Fibroblast of lung (primary cell): ENCODE data around the gene GPC5. TPM values are rescaled to one million over a fixed set of nuclear protein-coding genes. Genes with fewer than 3 reads are reported as not detected.

Source experiments
- DNase-seq, 2 donors: peaks; one replicate each; pipeline versions ENCODE4 v3.0.0 to v3.0.0-alpha.2; 2010; ENCODE audit warnings: low read depth in 2 of 2
- H2AFZ ChIP-seq: 2 replicates; pipeline ENCODE4 v1.5.1; 2012; ENCODE audit warnings: low read length, control low read depth, inconsistent platforms
- H3K27ac ChIP-seq: 2 replicates; pipeline ENCODE4 v1.5.1; 2011; ENCODE audit warnings: low read length, control low read depth; ENCODE audit not compliant: insufficient read depth
- H3K27me3 ChIP-seq: 2 replicates; pipeline ENCODE4 v1.5.1; 2011; ENCODE audit warnings: mild to moderate bottlenecking, low read length; ENCODE audit not compliant: control insufficient read depth, insufficient read depth
- H3K36me3 ChIP-seq: 2 replicates; pipeline ENCODE4 v1.5.1; 2011; ENCODE audit warnings: low read length; ENCODE audit not compliant: control insufficient read depth, insufficient read depth
- H3K4me1 ChIP-seq: 2 replicates; pipeline ENCODE4 v1.5.1; 2011; ENCODE audit warnings: low read length; ENCODE audit not compliant: control insufficient read depth, insufficient read depth; ENCODE audit errors: extremely low read depth
- H3K4me2 ChIP-seq: 2 replicates; pipeline ENCODE4 v1.5.1; 2011; ENCODE audit warnings: low read length, control low read depth; ENCODE audit not compliant: insufficient read depth; ENCODE audit errors: extremely low read depth
- H3K4me3 ChIP-seq, 4 experiments: fragments of 200-600 bp in 1 of 4; sonication (generic) in 1 of 4; replicated peaks in 1 of 4; 2 replicates each; pipeline ENCODE4 v1.5.1; 2011 to 2016; ENCODE audit warnings: low read length in 4 of 4, low read depth in 3 of 4, mild to moderate bottlenecking in 3 of 4, control low read depth in 2 of 4, inconsistent platforms in 1 of 4, mixed read lengths in 1 of 4; ENCODE audit not compliant: insufficient read depth in 1 of 4; ENCODE audit errors: control extremely low read depth in 1 of 4
- H3K79me2 ChIP-seq: 2 replicates; pipeline ENCODE4 v1.5.1; 2012; ENCODE audit warnings: mild to moderate bottlenecking, low read length, inconsistent platforms; ENCODE audit not compliant: control insufficient read depth, insufficient read depth
- H3K9ac ChIP-seq: 2 replicates; pipeline ENCODE4 v1.5.1; 2011; ENCODE audit warnings: mild to moderate bottlenecking, low read length, control low read depth; ENCODE audit not compliant: insufficient read depth
- H3K9me3 ChIP-seq: 2 replicates; pipeline ENCODE4 v1.5.1; 2012; ENCODE audit warnings: low read depth, low read length; ENCODE audit not compliant: control insufficient read depth, insufficient read depth
- H4K20me1 ChIP-seq: 2 replicates; pipeline ENCODE4 v1.5.1; 2011; ENCODE audit warnings: low read length; ENCODE audit not compliant: control insufficient read depth, insufficient read depth; ENCODE audit errors: extremely low read depth
- EZH2 ChIP-seq: IDR thresholded peaks from 2 replicates; pipeline ENCODE4 v1.5.1; 2012; ENCODE audit warnings: low read length, control low read depth, mild to moderate bottlenecking; ENCODE audit errors: missing control alignments
- polyA plus RNA-seq, 2 donors: library from polyadenylated mRNA; depleted of rRNA in 1 of 2; stranded (reverse) in 1 of 2; unstranded in 1 of 2; fragments of >200 nt; gene quantifications; 2 replicates each; pipeline ENCODE4 v1.2.1, GENCODE V29; 2011 to 2012; ENCODE audit warnings: missing spikeins in 1 of 2
- total RNA-seq: library from RNA; depleted of rRNA; stranded (reverse); fragments of >200 nt; gene quantifications from 2 replicates; pipeline ENCODE4 v1.2.1, GENCODE V29; 2014
- TF ChIP-seq, protein P1 (sequence below), 2 donors: IDR thresholded peaks in 1 of 2; conservative IDR thresholded peaks in 1 of 2; 1 replicate in 1 of 2; 2 replicates in 1 of 2; pipeline ENCODE4 v1.5.1; 2011 to 2012; ENCODE audit warnings: low read length in 2 of 2, control low read depth in 1 of 2, inconsistent platforms in 1 of 2, low read depth in 1 of 2, mild to moderate bottlenecking in 1 of 2

The GPC5 gene
- total and polyA plus RNA-seq, 2 donors (not counting 1 experiment from before 2014, with no cell fraction given) = 0.17 TPM; not detected in 1

DNA sequence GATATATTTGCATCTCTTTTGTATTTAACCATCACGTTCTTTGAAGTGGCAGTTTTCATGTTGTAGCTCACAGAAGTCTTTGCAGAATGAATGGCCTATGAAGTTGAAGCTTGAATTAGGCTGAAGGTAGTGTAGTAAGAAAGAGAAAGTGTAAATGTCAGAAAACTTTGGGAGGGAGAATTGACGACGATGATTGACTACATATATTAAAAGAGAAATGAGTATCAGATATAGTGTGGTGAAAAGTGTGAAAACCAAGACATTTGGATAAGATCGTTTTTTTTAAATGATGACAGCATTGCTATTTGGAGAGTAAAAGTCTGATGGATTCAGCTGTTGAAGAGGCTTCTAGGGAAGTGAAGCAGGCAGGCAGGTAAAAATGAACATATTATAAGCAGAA lies 14.6 kb upstream of the GPC5 start:
- no peaks in the 10 kb centered on the region for H3K9me3 ChIP-seq
- no peak overlapping the region for H2AFZ ChIP-seq
- no peaks in the 10 kb centered on the region for H3K36me3 ChIP-seq
- H4K20me1 ChIP-seq = no peaks in the 10 kb centered on the region
- TF ChIP-seq, protein P1, sequence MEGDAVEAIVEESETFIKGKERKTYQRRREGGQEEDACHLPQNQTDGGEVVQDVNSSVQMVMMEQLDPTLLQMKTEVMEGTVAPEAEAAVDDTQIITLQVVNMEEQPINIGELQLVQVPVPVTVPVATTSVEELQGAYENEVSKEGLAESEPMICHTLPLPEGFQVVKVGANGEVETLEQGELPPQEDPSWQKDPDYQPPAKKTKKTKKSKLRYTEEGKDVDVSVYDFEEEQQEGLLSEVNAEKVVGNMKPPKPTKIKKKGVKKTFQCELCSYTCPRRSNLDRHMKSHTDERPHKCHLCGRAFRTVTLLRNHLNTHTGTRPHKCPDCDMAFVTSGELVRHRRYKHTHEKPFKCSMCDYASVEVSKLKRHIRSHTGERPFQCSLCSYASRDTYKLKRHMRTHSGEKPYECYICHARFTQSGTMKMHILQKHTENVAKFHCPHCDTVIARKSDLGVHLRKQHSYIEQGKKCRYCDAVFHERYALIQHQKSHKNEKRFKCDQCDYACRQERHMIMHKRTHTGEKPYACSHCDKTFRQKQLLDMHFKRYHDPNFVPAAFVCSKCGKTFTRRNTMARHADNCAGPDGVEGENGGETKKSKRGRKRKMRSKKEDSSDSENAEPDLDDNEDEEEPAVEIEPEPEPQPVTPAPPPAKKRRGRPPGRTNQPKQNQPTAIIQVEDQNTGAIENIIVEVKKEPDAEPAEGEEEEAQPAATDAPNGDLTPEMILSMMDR (conservative IDR thresholded peaks at IDR 0.05 in 1 of 2, IDR thresholded peaks at IDR 0.05 in 1 of 2; ENCODE audit: low read depth in 1 of 2, low read length in 2 of 2) = no peak
- TF ChIP-seq EZH2 = no peak
- no peak overlapping the region for H3K27ac ChIP-seq
- no peaks in the 10 kb centered on the region for H3K79me2 ChIP-seq
- H3K4me1 ChIP-seq = no peaks in the 10 kb centered on the region
- no peak overlapping the region for H3K4me3 ChIP-seq
- no peaks in the 10 kb centered on the region for H3K27me3 ChIP-seq
- no peak for DNase-seq
- no peak overlapping the region for H3K9ac ChIP-seq
- no peak overlapping the region for H3K4me2 ChIP-seq

DNA sequence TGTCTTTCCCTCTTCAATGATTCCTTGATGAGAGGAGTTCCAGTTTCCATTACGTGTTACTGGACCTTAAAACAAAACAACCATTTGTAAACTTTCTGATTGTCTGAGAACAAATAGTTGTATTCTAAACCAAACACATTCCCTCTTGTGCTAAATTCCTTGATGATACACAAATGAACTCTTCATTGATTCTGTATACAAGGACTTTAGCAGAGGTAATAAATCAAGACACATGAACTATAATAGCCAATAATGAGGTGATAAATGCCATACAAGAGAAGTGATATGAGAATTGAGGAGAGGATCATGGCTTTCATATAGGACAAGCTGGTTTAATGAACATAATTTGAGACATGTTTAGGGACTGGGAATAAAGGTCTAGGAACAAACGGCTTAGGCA lies 13.5 kb upstream of the GPC5 start:
- TF ChIP-seq, protein P1 (conservative IDR thresholded peaks at IDR 0.05 in 1 of 2, IDR thresholded peaks at IDR 0.05 in 1 of 2; ENCODE audit: low read depth in 1 of 2, low read length in 2 of 2) = no peak
- no peak for TF ChIP-seq EZH2
- Histone ChIP-seq H2AFZ (no peak overlapping the region), H3K9me3 (no peaks in the 10 kb centered on the region), H3K4me2 (no peak overlapping the region), H3K27ac (no peak overlapping the region), H3K27me3 (no peaks in the 10 kb centered on the region), H3K4me3 (no peak overlapping the region), H3K79me2 (no peaks in the 10 kb centered on the region), H4K20me1 (no peaks in the 10 kb centered on the region), H3K4me1 (no peaks in the 10 kb centered on the region), H3K36me3 (no peaks in the 10 kb centered on the region), H3K9ac (no peak overlapping the region)
- no peak for DNase-seq

DNA sequence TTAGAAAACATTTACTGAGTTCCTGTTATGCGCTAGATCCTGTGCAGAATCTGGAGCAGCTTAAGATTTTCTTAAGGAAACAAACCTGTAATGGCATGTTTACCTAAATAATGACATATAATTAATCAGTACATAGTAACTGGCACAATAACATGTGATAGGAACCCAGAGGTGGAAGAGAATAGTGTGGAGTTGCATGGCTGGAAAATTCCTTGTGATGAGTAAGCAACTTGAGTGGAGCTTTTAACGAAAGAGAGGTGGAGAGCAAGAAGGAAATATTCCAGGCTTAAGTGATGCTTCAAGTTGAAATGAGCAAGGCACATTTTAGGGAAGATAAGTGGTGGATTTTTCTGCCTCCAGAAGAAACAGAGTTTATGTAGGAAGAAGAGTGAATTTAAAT lies 9.2 kb upstream of the GPC5 start:
- Histone ChIP-seq H3K9ac (no peak overlapping the region), H3K27ac (no peak overlapping the region), H4K20me1 (no peaks in the 10 kb centered on the region), H3K4me2 (no peak overlapping the region), H2AFZ (no peak overlapping the region), H3K4me1 (no peaks in the 10 kb centered on the region), H3K27me3 (no peaks in the 10 kb centered on the region), H3K4me3 (no peak overlapping the region), H3K36me3 (no peaks in the 10 kb centered on the region), H3K9me3 (no peaks in the 10 kb centered on the region), H3K79me2 (no peaks in the 10 kb centered on the region)
- DNase-seq = peak in 1 of 2 donors; percentile 7
- no peak for TF ChIP-seq EZH2
- TF ChIP-seq, protein P1 (conservative IDR thresholded peaks at IDR 0.05 in 1 of 2, IDR thresholded peaks at IDR 0.05 in 1 of 2; ENCODE audit: low read depth in 1 of 2, low read length in 2 of 2) = no peak
